Spleen (tissue), 11 donors: ENCODE data around the gene TRERF1. TPM values are rescaled to one million over a fixed set of nuclear protein-coding genes. Genes with fewer than 3 reads are reported as not detected.
"Not testable (repeated sequence)": the region's sequence is repeated elsewhere in the genome, so short reads cannot be mapped to it uniquely, and the experiment has no call there.

ENCODE experiments used
- DNase-seq: peaks from one replicate; pipeline ENCODE4 v3.0.0-alpha.2; 2020
- H3K27ac ChIP-seq, 8 donors: fragments of 200-600 bp; sonication (generic) in 7 of 8; 1 replicate in 4 of 8; 2 replicates in 4 of 8; pipeline versions ENCODE4 v1.5.0 to v1.8.0; 2016 to 2021; ENCODE audit warnings: inconsistent platforms in 4 of 8, mild to moderate bottlenecking in 4 of 8, moderate library complexity in 1 of 8
- H3K27me3 ChIP-seq, 7 donors: fragments of 200-600 bp; sonication (generic) in 6 of 7; replicated peaks in 1 of 7; 1 replicate in 4 of 7; 2 replicates in 3 of 7; pipeline versions ENCODE4 v1.5.0 to v1.8.0; 2016 to 2021; ENCODE audit warnings: inconsistent platforms in 3 of 7, mild to moderate bottlenecking in 1 of 7
- H3K36me3 ChIP-seq, 6 donors: fragments of 200-600 bp; sonication (generic) in 5 of 6; 1 replicate in 4 of 6; 2 replicates in 2 of 6; pipeline versions ENCODE4 v1.5.0 to v1.8.0; 2016 to 2021; ENCODE audit warnings: inconsistent platforms in 2 of 6
- H3K4me1 ChIP-seq, 6 donors: fragments of 200-600 bp; sonication (generic) in 5 of 6; 1 replicate in 3 of 6; 2 replicates in 3 of 6; pipeline versions ENCODE4 v1.5.0 to v1.8.0; 2016 to 2021; ENCODE audit warnings: inconsistent platforms in 3 of 6
- H3K4me3 ChIP-seq, 8 donors: fragments of 200-600 bp; sonication (generic) in 7 of 8; 1 replicate in 4 of 8; 2 replicates in 4 of 8; pipeline versions ENCODE4 v1.5.0 to v1.8.0; 2016 to 2021; ENCODE audit warnings: inconsistent platforms in 4 of 8, mild to moderate bottlenecking in 4 of 8, moderate library complexity in 2 of 8
- H3K9me3 ChIP-seq, 8 donors: fragments of 200-600 bp; sonication (generic) in 7 of 8; 1 replicate in 4 of 8; 2 replicates in 4 of 8; pipeline versions ENCODE4 v1.5.0 to v1.8.0; 2016 to 2021; ENCODE audit warnings: inconsistent platforms in 4 of 8
- POLR2A ChIP-seq, 3 donors: fragments of 450-650 bp; IDR thresholded peaks; one replicate each; pipeline ENCODE4 v1.5.1; 2017; ENCODE audit warnings: antibody characterized with exemption in 3 of 3, mild to moderate bottlenecking in 1 of 3
- POLR2AphosphoS5 ChIP-seq, 3 donors: sonication (generic); formaldehyde crosslinking; IDR thresholded peaks; one replicate each; pipeline ENCODE4 v1.5.1; 2017; ENCODE audit warnings: antibody characterized with exemption in 3 of 3
- WGBS, 5 donors: extraction: QIAGEN DNeasy Blood & Tissue Kit in 3 of 5; methylation state at CpG; one replicate each; pipeline versions ENCODE4 v1.1.5 to v1.1.7; 2013 to 2018; 5-methylcytosine and 5-hydroxymethylcytosine counted together
- intact Hi-C: fragments of 100-400 bp; cut with DNase I; formaldehyde crosslinking; loops from one replicate; pipeline ENCODE4 v1.15.0; 2023; ENCODE audit warnings: low total_unique reads
- polyA plus RNA-seq, 3 donors: library from polyadenylated mRNA; stranded (reverse); fragments of 200-250 nt; gene quantifications; one replicate each; pipeline ENCODE4 v1.2.1, GENCODE V29; 2013
- total RNA-seq, 7 donors: library from RNA; depleted of rRNA in 3 of 7; stranded (reverse); fragments of >200 nt in 3 of 7; fragmentation: NEBNext Ultra II Directional in 4 of 7; extraction: Animal tissue kit (Norgen Biotek cat#: 25700) in 4 of 7; gene quantifications; one replicate each; pipeline versions ENCODE4 v1.1.0 to v1.2.1, GENCODE V29; 2016 to 2021
- TF ChIP-seq, protein P1 (sequence below), 11 experiments: fragments of 200-600 bp in 7 of 11; fragments of 450-650 bp in 4 of 11; sonication (generic) in 4 of 11; IDR thresholded peaks in 8 of 11; conservative IDR thresholded peaks in 3 of 11; 1 replicate in 7 of 11; 2 replicates in 4 of 11; pipeline versions ENCODE4 v1.4.0 to v1.8.0; 2016 to 2021; ENCODE audit warnings: antibody characterized with exemption in 11 of 11, inconsistent platforms in 4 of 11, mild to moderate bottlenecking in 1 of 11
- donor health status: healthy with polysubstance abuse.
- donor health status: DM: no; HTN: no; CAD: no; lungs with moderate emphysema.
- donor health status: DM: no; HTN: no; CAD: no.
- donor health status: Bipolar disorder and iron deficiency.
- donor health status: healthy.
- donor health status: DM: no; HTN: no; CAD: no.
- donor health status: DM: yes; HTN: yes; CAD: no.

TRERF1 gene
- total and polyA plus RNA-seq, 10 donors = 1.5 to 16.9 (median 12.4) TPM

DNA sequence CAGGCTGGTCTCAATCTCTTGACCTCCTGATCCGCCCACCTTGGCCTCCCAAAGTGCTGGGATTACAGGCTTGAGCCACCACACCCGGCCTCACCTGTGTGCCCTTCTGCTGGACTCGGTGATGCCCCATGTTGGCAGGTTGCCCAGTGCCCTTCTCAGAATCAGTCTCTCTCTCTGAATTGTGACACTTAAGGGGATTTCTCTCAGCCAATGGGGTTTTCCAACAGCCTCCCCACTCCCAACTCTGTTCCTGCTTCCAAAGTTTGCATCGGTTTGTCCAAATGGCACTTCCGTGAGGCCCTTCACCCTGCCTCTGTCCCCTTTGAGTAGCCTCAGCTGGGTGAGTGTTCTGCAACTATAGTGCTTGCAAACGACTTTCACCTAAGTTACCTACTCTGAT lies 230.9 kb downstream of the TRERF1 start:
- intact Hi-C loops = no loop called here
- WGBS, 5 donors = 68 to 87% (median 82%) methylated on average over 6 of the region's 6 CpGs
- TF ChIP-seq POLR2A (IDR thresholded peaks at IDR 0.05) (no peak), POLR2AphosphoS5 (IDR thresholded peaks at IDR 0.05) (no peak)
- TF ChIP-seq, protein P1, sequence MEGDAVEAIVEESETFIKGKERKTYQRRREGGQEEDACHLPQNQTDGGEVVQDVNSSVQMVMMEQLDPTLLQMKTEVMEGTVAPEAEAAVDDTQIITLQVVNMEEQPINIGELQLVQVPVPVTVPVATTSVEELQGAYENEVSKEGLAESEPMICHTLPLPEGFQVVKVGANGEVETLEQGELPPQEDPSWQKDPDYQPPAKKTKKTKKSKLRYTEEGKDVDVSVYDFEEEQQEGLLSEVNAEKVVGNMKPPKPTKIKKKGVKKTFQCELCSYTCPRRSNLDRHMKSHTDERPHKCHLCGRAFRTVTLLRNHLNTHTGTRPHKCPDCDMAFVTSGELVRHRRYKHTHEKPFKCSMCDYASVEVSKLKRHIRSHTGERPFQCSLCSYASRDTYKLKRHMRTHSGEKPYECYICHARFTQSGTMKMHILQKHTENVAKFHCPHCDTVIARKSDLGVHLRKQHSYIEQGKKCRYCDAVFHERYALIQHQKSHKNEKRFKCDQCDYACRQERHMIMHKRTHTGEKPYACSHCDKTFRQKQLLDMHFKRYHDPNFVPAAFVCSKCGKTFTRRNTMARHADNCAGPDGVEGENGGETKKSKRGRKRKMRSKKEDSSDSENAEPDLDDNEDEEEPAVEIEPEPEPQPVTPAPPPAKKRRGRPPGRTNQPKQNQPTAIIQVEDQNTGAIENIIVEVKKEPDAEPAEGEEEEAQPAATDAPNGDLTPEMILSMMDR (IDR thresholded peaks at IDR 0.05 in 8 of 11, conservative IDR thresholded peaks at IDR 0.05 in 3 of 11) = no peak

DNA sequence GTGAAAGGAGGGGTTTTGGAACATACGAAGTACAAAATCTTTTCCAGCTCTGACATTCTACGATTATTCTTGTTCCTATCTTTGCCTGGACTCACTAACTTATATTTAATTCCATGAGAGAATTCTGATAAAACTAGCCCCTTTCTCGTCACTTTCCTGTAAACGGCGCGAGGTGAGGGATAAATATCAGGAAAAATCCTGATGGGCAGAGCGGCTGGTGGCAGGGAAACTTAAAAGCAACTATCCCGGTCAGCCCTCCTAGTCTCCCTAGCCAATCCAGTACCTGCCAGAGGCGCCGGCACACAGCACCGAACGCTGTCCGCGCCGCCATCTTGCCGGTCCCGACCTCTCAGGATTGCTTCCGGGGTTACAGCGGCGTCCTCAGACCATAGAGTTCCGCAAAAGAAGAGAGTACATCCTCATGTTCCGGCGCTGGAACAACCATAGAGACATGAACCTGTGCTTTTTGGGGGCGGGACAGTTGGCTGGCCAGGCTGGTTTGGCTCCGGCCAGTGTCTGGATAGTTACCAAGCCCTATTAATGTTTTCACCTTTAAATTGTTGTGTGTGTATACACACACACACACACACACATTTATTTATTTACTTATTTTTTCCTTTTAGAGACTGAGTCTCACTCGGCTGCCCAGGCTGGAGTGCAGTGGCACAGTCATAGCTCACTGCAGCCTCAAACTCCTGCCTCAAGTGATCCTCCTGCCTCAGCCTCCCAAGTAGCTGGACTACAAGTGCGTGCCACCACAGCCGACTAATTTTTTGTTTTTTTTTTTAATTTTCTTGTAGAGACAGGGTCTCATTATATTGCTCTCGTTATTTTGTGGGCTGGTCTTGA lies 234.0 kb downstream of the TRERF1 start, which contains the start of gene MRPS10:
MRPS10 (minus strand) TSS at position 343 of the 849 bp plus-strand sequence; CDS start at position 331, 12 bp downstream.
- TF ChIP-seq POLR2AphosphoS5 (IDR thresholded peaks at IDR 0.05) = peak; percentile 96 to 99 (median 97)
- TF ChIP-seq POLR2A (IDR thresholded peaks at IDR 0.05) = peak in 2 of 3 donors; percentile 52 to 63
- TF ChIP-seq, protein P1 (IDR thresholded peaks at IDR 0.05 in 8 of 11, conservative IDR thresholded peaks at IDR 0.05 in 3 of 11) = peak in 1 of 11 experiments; percentile 27
- peak; percentile 96 for DNase-seq
- intact Hi-C loops = no loop called here
- Histone ChIP-seq H3K9me3 (no peaks in the 10 kb centered on the region), H3K4me1 (peaks cover 13 to 53% (median 32%) of the 10 kb centered on the region in 6 donors), H3K4me3 (peak within 1 kb of the TSS; percentile 66 to 85 (median 75)), H3K27ac (peak within 1 kb of the TSS; percentile 58 to 87 (median 78)), H3K27me3 (no peaks in the 10 kb centered on the region), H3K36me3 (peaks cover 2 to 15% (median 13%) of the 10 kb centered on the region in 6 donors)
- WGBS, 5 donors = 8 to 11% (median 10%) methylated on average over 29 of the region's 29 CpGs

More for the DNA sequence above, 230.9 kb downstream of the TRERF1 start:
- no peaks in the 10 kb centered on the region for H3K36me3 ChIP-seq
- H3K4me3 ChIP-seq = no peak overlapping the region
- H3K27me3 ChIP-seq = no peaks in the 10 kb centered on the region
- no peak for DNase-seq
- no peak overlapping the region for H3K27ac ChIP-seq
- H3K9me3 ChIP-seq = no peaks in the 10 kb centered on the region
- H3K4me1 ChIP-seq = peaks cover 8 to 27% (median 18%) of the 10 kb centered on the region in 6 donors

DNA sequence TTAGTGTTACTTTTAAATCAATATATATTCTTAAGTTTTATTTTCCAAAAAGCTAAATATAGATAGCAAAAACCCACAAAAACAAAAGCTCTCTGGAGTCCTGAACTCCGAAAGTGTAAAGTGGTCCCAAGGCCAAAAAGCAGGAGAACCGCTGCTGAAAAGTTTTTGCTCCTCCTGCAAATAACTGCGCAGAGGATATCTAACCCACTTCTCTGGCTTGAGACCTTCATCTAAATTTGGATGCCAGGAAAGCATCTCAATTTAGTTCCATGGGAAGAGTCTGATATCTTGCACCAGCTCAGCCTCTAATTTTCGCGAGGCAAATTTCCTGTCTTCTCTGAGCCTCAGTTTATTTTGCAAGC lies 234.6 kb downstream of the TRERF1 start:
- peaks cover 2 to 21% (median 17%) of the 10 kb centered on the region in 6 donors for H3K36me3 ChIP-seq
- H3K4me1 ChIP-seq = peaks cover 13 to 59% (median 34%) of the 10 kb centered on the region in 6 donors
- H3K9me3 ChIP-seq = no peaks in the 10 kb centered on the region
- H3K4me3 ChIP-seq = peak overlapping the region; percentile 66 to 85 (median 75)
- intact Hi-C loops = no loop called here
- no peaks in the 10 kb centered on the region for H3K27me3 ChIP-seq
- 4 to 8% (median 5%) methylated on average over 5 of the region's 5 CpGs for WGBS, 5 donors
- TF ChIP-seq, protein P1 (IDR thresholded peaks at IDR 0.05 in 8 of 11, conservative IDR thresholded peaks at IDR 0.05 in 3 of 11) = peak in 1 of 11 experiments; percentile 4
- no peak for TF ChIP-seq POLR2AphosphoS5 (IDR thresholded peaks at IDR 0.05)
- peak overlapping the region; percentile 58 to 87 (median 78) for H3K27ac ChIP-seq
- DNase-seq = no peak

DNA sequence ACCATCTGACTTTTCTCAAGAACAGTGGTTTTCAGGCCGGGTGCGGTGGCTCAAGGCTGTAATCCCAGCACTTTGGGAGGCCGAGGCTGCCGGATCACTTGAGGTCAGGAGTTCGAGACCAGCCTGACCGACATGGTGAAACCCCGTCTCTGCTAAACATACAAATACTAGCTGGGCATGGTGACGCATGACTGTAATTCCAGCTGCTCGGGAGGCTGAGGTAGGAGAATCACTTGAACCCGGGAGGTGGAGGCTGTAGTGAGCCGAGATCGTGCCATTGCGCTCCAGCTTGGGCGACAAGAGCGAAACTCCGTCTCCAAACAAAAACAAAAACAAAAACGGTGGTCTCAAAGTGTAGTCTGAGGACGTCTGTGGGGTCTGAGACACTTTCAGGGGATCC lies 235.2 kb downstream of the TRERF1 start:
- peak overlapping the region in 7 of 8 donors; percentile 66 to 85 (median 76) for H3K4me3 ChIP-seq
- H3K9me3 ChIP-seq, DNase-seq, H3K27ac ChIP-seq, H3K27me3 ChIP-seq, intact Hi-C loops: not testable (repeated sequence)
- WGBS, 5 donors = 82 to 89% (median 84%) methylated on average over 18 of the region's 18 CpGs
- peaks cover 13 to 65% (median 34%) of the 10 kb centered on the region in 6 donors for H3K4me1 ChIP-seq
- H3K36me3 ChIP-seq = peaks cover 2 to 28% (median 22%) of the 10 kb centered on the region in 6 donors
